CD14-positive monocyte (primary cell): ENCODE measurements around the gene METTL25. TPM values are rescaled to one million over a fixed set of nuclear protein-coding genes. Genes with fewer than 3 reads are reported as not detected.

ENCODE experiments used
- DNase-seq, 3 donors: peaks; one replicate each; pipeline ENCODE4 v3.0.0-alpha.2; 2011 to 2022
- H2AFZ ChIP-seq: 2 replicates; pipeline ENCODE4 v1.6.0; 2012; ENCODE audit warnings: mild to moderate bottlenecking, low read depth, low read length, inconsistent platforms; ENCODE audit not compliant: insufficient read depth, poor library complexity, severe bottlenecking
- H3K27ac ChIP-seq, 2 donors: 1 replicate in 1 of 2; 2 replicates in 1 of 2; pipeline ENCODE4 v1.5.1; 2012 to 2013; ENCODE audit warnings: low read length in 2 of 2, control low read depth in 1 of 2, inconsistent platforms in 1 of 2, low read depth in 1 of 2, mild to moderate bottlenecking in 1 of 2
- H3K27me3 ChIP-seq, 2 donors: one replicate each; pipeline versions ENCODE4 v1.6.0 to v1.6.1; 2011 to 2013; ENCODE audit warnings: low read length in 2 of 2; ENCODE audit not compliant: control insufficient read depth in 2 of 2, insufficient read depth in 2 of 2
- H3K36me3 ChIP-seq, 2 donors: replicated peaks in 1 of 2; 1 replicate in 1 of 2; 2 replicates in 1 of 2; pipeline versions ENCODE4 v1.5.1 to v1.6.1; 2012 to 2013; ENCODE audit warnings: low read length in 2 of 2, control low read depth in 1 of 2, inconsistent platforms in 1 of 2, mild to moderate bottlenecking in 1 of 2; ENCODE audit not compliant: insufficient read depth in 2 of 2, control insufficient read depth in 1 of 2
- H3K4me1 ChIP-seq, 2 donors: 1 replicate in 1 of 2; 2 replicates in 1 of 2; pipeline versions ENCODE4 v1.5.1 to v1.6.1; 2012 to 2013; ENCODE audit warnings: low read length in 2 of 2, control low read depth in 1 of 2, inconsistent platforms in 1 of 2, mild to moderate bottlenecking in 1 of 2, moderate library complexity in 1 of 2; ENCODE audit not compliant: insufficient read depth in 2 of 2, control insufficient read depth in 1 of 2
- H3K4me2 ChIP-seq: replicated peaks from 2 replicates; pipeline ENCODE3; 2012; ENCODE audit warnings: low read length, moderate library complexity, mild to moderate bottlenecking; ENCODE audit not compliant: poor library complexity, severe bottlenecking; ENCODE audit errors: extremely low read depth
- H3K4me3 ChIP-seq, 3 experiments: fragments of 200-600 bp in 1 of 3; sonication (generic) in 1 of 3; replicated peaks in 1 of 3; 1 replicate in 2 of 3; 2 replicates in 1 of 3; pipeline ENCODE4 v1.5.1; 2011 to 2013; ENCODE audit warnings: low read length in 3 of 3, mild to moderate bottlenecking in 3 of 3, control low read depth in 2 of 3, low read depth in 2 of 3, inconsistent platforms in 1 of 3, moderate library complexity in 1 of 3
- H3K79me2 ChIP-seq: 2 replicates; pipeline ENCODE4 v1.6.0; 2012; ENCODE audit warnings: mild to moderate bottlenecking, control low read depth, inconsistent platforms, low read length, moderate library complexity; ENCODE audit not compliant: insufficient read depth
- H3K9ac ChIP-seq: 2 replicates; pipeline ENCODE4 v1.6.0; 2017; ENCODE audit warnings: low read length, mild to moderate bottlenecking; ENCODE audit not compliant: insufficient read depth, poor library complexity, severe bottlenecking
- H3K9me3 ChIP-seq, 2 donors: replicated peaks in 1 of 2; 1 replicate in 1 of 2; 2 replicates in 1 of 2; pipeline versions ENCODE4 v1.5.1 to v1.6.1; 2012 to 2013; ENCODE audit warnings: low read length in 2 of 2, control low read depth in 1 of 2; ENCODE audit not compliant: control insufficient read depth in 1 of 2, insufficient read depth in 1 of 2
- H4K20me1 ChIP-seq: 2 replicates; pipeline ENCODE4 v1.6.0; 2012; ENCODE audit warnings: mild to moderate bottlenecking, low read length, control low read depth, moderate library complexity; ENCODE audit not compliant: insufficient read depth
- H3K27ac Mint-ChIP-seq, 7 donors: one replicate each; pipeline ENCODE4 v1.8.0; 2020; ENCODE audit warnings: mild to moderate bottlenecking in 7 of 7, mixed read lengths in 7 of 7, moderate library complexity in 6 of 7, inconsistent platforms in 2 of 7
- H3K27me3 Mint-ChIP-seq, 3 donors: one replicate each; pipeline ENCODE4 v1.8.0; 2021 to 2022; ENCODE audit warnings: low read depth in 3 of 3, mild to moderate bottlenecking in 3 of 3, mixed read lengths in 3 of 3, moderate library complexity in 3 of 3, inconsistent platforms in 1 of 3
- H3K36me3 Mint-ChIP-seq, 2 donors: one replicate each; pipeline ENCODE4 v1.8.0; 2020; ENCODE audit warnings: mixed read lengths in 2 of 2, inconsistent platforms in 1 of 2, mild to moderate bottlenecking in 1 of 2
- H3K4me1 Mint-ChIP-seq: one replicate; pipeline ENCODE4 v1.8.0; 2020; ENCODE audit warnings: mild to moderate bottlenecking, mixed read lengths
- H3K4me3 Mint-ChIP-seq, 2 donors: one replicate each; pipeline ENCODE4 v1.8.0; 2020; ENCODE audit warnings: mild to moderate bottlenecking in 2 of 2, mixed read lengths in 2 of 2, moderate library complexity in 1 of 2
- H3K9me3 Mint-ChIP-seq, 7 donors: one replicate each; pipeline ENCODE4 v1.8.0; 2020 to 2022; ENCODE audit warnings: mixed read lengths in 7 of 7, mild to moderate bottlenecking in 6 of 7, moderate library complexity in 6 of 7, inconsistent platforms in 2 of 7
- WGBS: methylation state at CpG from one replicate; pipeline ENCODE4 v1.1.5; 2013; ENCODE audit warnings: missing lambda C conversion rate; ENCODE audit not compliant: insufficient coverage; 5-methylcytosine and 5-hydroxymethylcytosine counted together
- intact Hi-C, 2 donors: fragments of 100-400 bp; cut with micrococcal nuclease; formaldehyde crosslinking; loops; one replicate each; pipeline versions ENCODE4 v1.15.0 to v1.15.1; 2023
- polyA plus RNA-seq, 3 donors: library from polyadenylated mRNA; depleted of rRNA in 1 of 3; unstranded in 2 of 3; stranded (reverse) in 1 of 3; fragments of 300-500 nt in 2 of 3; fragments of >200 nt in 1 of 3; fragmentation: Illumina TruSeq in 2 of 3; gene quantifications; 1 replicate in 2 of 3; 2 replicates in 1 of 3; pipeline ENCODE4 v1.2.3, GENCODE V29; 2012 to 2021
- TF ChIP-seq, protein P1 (sequence below): fragments of 200-600 bp; IDR thresholded peaks from one replicate; pipeline ENCODE4 v1.8.0; 2022; ENCODE audit warnings: antibody characterized with exemption, mild to moderate bottlenecking

Gene METTL25
- polyA plus RNA-seq, 3 donors: 7.0 to 12.2 (median 8.1) TPM

DNA sequence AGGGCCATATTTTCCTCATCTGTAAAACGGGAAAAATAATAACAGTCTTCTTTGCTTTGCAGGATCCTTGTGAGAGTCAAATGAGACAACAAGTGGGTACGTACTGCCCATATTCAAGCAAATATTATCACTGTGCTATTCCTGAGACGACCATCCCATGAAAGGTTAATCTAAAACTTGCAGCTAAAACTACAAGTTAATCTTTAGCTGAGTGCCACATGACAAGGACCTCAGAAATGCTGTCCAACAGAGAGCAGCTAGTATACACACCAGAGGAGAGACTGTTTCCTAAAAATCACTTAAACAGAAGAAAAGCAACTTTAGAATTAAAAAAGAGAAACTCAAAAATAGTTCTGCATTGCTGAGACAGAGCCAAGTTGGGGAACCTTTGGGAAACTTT lies 165.7 kb downstream of the METTL25 start:
- Histone ChIP-seq H3K36me3 (no peaks in the 10 kb centered on the region), H3K4me3 (no peak overlapping the region), H3K27me3 (no peaks in the 10 kb centered on the region), H4K20me1 (no peaks in the 10 kb centered on the region), H3K79me2 (no peaks in the 10 kb centered on the region), H3K4me1 (no peaks in the 10 kb centered on the region), H3K9me3 (no peaks in the 10 kb centered on the region), H2AFZ (no peak overlapping the region), H3K4me2 (no peak overlapping the region), H3K27ac (no peak overlapping the region), H3K9ac (no peak overlapping the region)
- no peak for DNase-seq
- Mint-ChIP-seq H3K27me3 (peaks cover 0 to 3% (median 1%) of the 10 kb centered on the region in 3 donors), H3K4me1 (no peaks in the 10 kb centered on the region), H3K27ac (no peak overlapping the region), H3K4me3 (no peak overlapping the region), H3K36me3 (no peaks in the 10 kb centered on the region), H3K9me3 (no peaks in the 10 kb centered on the region)
- TF ChIP-seq, protein P1, sequence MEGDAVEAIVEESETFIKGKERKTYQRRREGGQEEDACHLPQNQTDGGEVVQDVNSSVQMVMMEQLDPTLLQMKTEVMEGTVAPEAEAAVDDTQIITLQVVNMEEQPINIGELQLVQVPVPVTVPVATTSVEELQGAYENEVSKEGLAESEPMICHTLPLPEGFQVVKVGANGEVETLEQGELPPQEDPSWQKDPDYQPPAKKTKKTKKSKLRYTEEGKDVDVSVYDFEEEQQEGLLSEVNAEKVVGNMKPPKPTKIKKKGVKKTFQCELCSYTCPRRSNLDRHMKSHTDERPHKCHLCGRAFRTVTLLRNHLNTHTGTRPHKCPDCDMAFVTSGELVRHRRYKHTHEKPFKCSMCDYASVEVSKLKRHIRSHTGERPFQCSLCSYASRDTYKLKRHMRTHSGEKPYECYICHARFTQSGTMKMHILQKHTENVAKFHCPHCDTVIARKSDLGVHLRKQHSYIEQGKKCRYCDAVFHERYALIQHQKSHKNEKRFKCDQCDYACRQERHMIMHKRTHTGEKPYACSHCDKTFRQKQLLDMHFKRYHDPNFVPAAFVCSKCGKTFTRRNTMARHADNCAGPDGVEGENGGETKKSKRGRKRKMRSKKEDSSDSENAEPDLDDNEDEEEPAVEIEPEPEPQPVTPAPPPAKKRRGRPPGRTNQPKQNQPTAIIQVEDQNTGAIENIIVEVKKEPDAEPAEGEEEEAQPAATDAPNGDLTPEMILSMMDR: no peak
- intact Hi-C loops: no loop called here
- WGBS: 71% methylated on average over 2 of the region's 3 CpGs

DNA sequence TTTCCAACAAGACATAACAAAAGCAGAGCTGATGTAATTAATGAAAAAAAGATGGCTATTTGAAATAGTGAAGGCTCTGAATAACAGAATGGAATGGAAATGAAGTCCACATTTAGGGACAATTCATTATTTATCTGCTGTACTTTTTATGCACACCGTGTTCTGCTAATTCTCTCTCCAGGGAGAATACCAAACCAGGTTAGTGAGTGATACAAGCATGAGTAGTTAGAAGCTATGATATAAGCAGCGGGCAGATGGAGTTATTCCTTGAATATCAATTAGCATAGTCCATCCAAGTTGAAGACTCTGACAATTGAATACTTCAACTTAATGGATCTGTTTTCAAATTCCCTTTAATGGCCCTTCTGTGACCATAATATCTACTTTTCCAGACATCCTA lies 166.3 kb downstream of the METTL25 start:
- H3K27me3 Mint-ChIP-seq: peaks cover 0 to 3% (median 1%) of the 10 kb centered on the region in 3 donors
- H3K4me1 Mint-ChIP-seq: no peaks in the 10 kb centered on the region
- Histone ChIP-seq H3K27me3 (no peaks in the 10 kb centered on the region), H3K9me3 (no peaks in the 10 kb centered on the region), H2AFZ (no peak overlapping the region), H3K4me3 (no peak overlapping the region), H3K36me3 (no peaks in the 10 kb centered on the region), H4K20me1 (no peaks in the 10 kb centered on the region), H3K79me2 (no peaks in the 10 kb centered on the region), H3K9ac (no peak overlapping the region), H3K27ac (no peak overlapping the region), H3K4me2 (no peak overlapping the region), H3K4me1 (no peaks in the 10 kb centered on the region)
- no peak overlapping the region for H3K4me3 Mint-ChIP-seq
- H3K36me3 Mint-ChIP-seq: no peaks in the 10 kb centered on the region
- no peaks in the 10 kb centered on the region for H3K9me3 Mint-ChIP-seq
- TF ChIP-seq, protein P1: no peak
- no CpG with 5 or more reads among the region's 2 CpGs for WGBS
- DNase-seq: no peak
- H3K27ac Mint-ChIP-seq: no peak overlapping the region
- intact Hi-C loops: loop anchor here in 1 of 2 donors (5.0 kb wide), 1 partner anchor 1978 kb away; no protein-coding TSS in a partner anchor
